HG02678 (cell line): ENCODE results near the gene CPED1.

Source experiments
- ATAC-seq: cut with Tn5 transposase; IDR thresholded peaks from one replicate; pipeline ENCODE4 v1.9.1; 2021; ENCODE audit warnings: mild to moderate bottlenecking, moderate library complexity; ENCODE audit not compliant: unreplicated experiment

The CPED1 gene

DNA sequence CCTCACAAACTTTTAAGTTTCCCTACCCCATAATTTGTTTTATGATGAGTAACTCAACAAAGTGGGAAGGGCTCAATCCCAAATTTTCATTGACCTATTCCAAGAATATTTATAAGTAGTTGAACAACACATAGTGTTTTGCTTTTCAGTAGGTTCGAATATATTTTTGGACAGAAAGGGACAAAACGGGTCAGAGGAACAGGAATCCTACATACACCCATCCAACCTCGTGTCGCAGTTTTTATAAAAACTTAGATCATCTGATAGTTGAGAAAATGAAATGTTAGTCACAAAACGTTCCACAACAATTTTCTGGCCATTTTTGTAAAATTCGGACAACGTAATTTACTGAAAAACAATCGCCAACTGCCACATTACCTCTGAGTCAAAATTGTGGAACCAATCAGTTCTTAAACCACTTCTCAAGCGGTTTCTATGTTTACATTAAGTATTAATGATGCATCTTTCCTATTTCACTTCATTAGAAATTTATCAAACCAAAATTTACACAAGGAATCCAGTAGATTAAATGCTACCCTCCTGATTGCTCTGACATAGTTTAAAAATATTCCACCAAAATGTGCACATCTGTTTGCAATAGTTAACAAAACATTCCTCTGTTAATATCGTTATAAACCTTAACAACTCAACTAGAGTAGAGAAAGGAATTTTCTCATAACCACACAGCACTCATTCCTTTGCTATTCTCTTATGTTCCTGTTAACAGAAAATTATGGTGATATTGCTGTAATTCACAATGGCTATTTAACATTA lies 346.6 kb downstream of the CPED1 start:
- ATAC-seq: no peak

DNA sequence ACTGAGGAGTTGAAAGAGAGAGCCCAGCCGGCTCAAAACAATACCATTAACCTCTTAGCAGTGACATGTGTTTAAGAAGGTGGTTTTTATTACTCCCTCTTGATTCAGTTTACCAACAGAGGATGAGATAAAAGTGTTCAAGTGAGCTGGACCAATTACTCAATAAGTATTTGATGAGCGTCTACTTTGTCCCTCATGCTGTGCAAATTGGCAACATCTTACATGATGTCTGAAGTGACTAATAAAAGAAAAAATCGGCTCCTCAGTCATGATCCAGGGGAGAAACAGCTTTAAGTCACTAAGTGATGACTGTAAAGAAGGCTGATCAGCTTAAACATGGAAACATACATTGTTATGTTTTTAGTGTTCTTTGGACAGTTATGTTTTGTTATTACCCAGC lies 348.1 kb downstream of the CPED1 start:
- no peak for ATAC-seq

DNA sequence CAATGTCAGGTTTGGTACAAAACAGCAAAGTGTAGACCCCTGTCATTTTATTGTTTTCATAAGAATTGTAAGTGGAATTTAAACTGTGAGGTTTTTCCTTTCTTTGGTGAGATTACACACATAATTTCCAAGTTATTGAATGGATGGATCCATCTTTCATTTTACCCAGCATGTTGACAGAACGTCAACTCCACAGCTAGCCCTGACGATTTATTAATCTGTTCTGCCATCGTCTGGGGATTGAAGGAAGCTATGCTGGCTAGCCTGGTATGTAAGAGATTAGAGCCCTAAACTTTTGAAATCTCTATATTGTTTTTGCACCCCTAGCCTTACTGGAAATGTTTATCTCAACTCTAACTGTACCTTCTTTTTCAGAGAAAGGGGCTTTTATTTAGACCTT lies 348.9 kb downstream of the CPED1 start:
- ATAC-seq: no peak

DNA sequence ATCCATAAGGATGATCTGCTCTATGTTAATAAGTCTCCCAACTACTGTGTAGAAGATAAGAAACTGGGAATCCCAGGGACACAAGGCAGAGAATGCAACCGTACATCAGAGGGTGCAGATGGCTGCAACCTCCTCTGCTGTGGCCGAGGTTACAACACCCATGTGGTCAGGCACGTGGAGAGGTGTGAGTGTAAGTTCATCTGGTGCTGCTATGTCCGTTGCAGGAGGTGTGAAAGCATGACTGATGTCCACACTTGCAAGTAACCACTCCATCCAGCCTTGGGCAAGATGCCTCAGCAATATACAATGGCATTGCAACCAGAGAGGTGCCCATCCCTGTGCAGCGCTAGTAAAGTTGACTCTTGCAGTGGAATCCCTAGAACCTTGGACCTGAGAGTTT lies 350.6 kb downstream of the CPED1 start:
- ATAC-seq: no peak

DNA sequence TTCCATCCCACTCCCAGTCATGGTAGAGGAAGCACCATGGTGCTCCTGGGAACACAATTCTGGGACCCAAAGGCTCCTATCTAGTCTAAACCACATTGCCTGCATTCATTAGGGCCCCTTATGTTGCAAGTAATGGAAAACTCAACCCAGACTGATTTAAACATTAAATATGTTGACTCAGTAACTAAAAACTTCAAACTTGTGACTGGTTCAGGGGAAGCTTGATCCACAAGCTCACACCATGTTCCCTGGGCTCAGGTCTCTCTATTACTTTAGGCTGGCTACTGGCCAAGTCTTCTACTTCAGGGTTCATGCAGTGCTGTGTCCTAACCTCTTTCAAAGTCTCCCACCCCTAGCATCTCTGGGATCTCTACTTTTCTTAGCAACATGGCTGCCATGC lies 353.4 kb downstream of the CPED1 start:
- ATAC-seq: no peak

DNA sequence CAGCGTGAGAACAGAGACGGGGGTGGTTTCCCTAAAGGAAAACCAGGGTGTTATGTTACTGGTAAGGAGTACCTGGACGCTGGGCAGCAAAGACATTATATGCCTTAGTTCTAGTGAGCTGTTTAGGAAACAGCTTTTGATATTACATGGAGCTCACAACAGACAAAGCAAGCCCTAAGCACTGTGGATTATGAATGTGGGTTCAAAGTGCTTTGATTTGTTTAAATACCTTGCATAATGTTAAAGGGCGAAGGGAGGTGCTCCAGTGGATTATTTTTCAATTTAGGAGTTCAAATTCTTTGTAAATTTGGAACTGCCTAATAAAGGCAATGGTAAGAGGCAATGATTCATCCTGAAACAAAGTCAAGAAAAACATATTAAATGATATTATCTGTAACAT lies 354.1 kb downstream of the CPED1 start:
- ATAC-seq: no peak

DNA sequence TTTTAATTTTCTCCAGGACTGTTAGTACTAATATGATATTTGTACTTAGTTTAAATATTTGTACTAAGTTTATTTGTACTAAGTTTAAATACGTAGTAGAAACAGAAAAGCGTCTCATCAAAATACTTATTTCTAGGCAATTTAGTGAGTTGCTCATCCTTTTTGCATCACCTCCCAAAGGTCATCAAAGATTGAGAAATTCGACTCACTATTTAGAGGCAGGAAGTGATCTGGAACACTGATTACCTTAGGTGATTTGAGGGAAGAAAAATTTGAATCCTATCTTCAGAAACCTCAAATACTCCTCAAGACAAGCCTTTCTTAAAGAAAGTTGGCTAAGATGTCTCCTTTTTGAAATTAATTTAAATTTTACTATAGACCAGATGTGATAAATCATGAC lies 354.8 kb downstream of the CPED1 start:
- ATAC-seq: no peak

DNA sequence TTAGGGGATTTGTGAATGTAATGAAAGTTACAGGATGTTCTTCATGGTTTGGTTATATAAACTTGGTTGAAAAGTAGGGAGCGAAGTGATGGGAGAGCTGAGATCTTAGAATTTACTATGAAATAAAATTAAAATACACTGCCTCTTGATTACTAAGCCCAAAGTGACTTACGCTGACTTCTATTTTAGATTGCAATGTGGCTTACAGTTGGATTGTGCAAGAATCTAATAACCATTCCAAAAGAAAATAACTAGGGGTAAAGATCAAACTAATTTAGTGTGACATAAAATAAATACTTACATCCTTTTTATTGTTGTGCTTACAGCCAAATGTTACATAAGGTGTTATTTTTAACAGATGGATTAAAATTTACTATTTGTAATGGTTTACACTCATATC lies 355.6 kb downstream of the CPED1 start:
- no peak for ATAC-seq

DNA sequence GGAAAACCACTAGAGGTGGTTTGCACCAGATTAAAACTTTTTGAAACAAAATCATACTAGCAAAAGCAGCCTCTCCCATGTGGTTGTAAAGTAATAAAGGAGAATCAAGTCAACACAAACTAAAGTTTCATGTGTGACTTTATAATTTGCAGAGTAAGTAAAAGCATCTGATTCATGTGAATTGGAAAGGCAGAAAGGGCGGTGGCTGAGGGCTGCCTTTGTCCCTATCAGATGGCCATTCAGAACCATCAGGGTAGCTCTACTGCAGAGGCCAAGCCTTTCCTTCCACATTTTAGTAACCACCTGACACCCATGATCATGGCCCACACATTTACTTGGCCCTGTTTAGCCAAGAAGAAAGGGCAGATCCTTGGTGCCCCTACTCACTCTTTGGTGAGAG lies 356.0 kb downstream of the CPED1 start:
- ATAC-seq: no peak
